HG03066 (cell line): ENCODE data around the gene FAM217B.
"Not testable (repeated sequence)": the region's sequence is repeated elsewhere in the genome, so short reads cannot be mapped to it uniquely, and the experiment has no call there.

Experiments used
- ATAC-seq: cut with Tn5 transposase; IDR thresholded peaks from one replicate; pipeline ENCODE4 v1.9.1; 2021; ENCODE audit warnings: low read depth; ENCODE audit not compliant: unreplicated experiment

Gene FAM217B

DNA sequence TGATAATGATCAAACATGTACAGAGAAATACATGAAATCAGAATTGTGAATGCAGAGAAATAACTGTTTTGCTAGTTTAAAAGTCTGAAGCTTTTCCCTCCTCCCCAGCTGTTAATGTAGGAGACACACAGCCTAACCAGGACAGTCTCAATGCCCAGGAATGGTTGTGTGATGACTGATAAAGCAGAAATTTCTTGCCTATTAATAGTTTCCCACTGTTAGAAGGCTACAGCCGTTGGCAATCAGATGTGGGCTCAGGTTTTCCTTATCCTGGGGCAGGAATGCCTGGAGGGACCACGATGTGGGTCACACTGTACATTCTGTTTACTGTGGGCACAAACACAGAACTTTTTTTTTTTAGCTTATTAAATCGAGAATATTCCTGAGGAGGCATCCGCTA lies 2.0 kb upstream of the FAM217B start:
- ATAC-seq: no peak

- no peak for ATAC-seq
Observed at GRCh38 chr20:59938696-59939051, 1.5 kb upstream of the FAM217B start.

- ATAC-seq: no peak
Observed at GRCh38 chr20:59939052-59939878, 924 bp upstream of the FAM217B start.

DNA sequence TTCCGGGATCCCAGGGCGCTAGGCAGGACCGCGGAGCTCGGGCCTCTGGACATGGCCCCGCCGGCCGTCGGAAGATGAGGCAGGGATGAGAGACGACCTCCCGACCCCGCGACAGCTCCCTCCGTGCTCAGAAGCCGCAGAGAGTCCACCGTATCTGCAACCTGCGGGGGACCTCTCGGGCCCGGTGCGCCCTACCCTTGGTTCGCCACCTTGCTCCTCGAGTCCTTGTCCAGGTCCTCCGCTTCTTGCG lies 385 bp upstream of the FAM217B start:
- peak; percentile 31 for ATAC-seq

DNA sequence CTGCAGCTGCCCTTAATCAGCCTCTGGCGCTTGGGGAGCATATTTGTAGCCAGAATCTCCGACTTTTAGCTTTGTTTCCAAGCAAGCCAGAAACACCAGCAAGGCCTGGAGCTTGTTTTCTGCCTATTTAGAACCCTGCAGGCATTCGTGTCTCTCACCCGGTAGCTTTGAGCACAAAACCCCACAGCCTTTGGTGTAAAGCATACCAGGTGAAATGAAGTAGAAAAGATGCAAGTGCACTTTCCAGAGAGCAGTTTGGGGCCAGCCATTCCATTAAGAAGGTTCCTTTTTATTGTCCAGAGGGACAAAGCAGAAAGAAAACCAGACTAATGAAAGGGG lies 736 bp downstream of the FAM217B start:
- peak; percentile 7 for ATAC-seq

GRCh38 chr20:59942245-59942644 lies 2.1 kb downstream of the FAM217B start:
- ATAC-seq: no peak

DNA sequence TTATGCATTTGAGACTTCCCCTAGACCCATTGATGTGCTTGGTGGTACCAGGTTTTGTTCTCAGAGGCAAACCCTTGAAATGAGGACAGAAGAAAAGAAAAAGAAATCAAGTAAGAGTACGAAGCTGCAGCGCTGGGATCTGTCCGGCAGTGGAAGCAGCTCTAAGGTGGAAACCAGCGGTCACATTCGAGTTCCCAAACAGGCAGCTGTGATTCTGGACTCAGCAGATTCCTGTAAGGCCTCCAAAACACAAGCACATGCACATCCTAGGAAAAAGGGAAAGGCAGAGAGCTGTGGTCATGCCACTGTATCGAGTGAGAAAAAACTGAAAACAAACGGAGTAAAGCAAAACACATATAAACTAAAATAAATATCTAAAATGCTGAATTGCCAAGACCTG lies 4.5 kb downstream of the FAM217B start:
- no peak for ATAC-seq

GRCh38 chr20:59945175-59945574 lies 5.0 kb downstream of the FAM217B start:
- no peak for ATAC-seq

- no peak for ATAC-seq
Observed at GRCh38 chr20:59945731-59946130, 5.5 kb downstream of the FAM217B start.

- no peak for ATAC-seq
Observed at GRCh38 chr20:59947376-59947775, 7.2 kb downstream of the FAM217B start.

GRCh38 chr20:59948212-59948611 lies 8.0 kb downstream of the FAM217B start:
- ATAC-seq: no peak

DNA sequence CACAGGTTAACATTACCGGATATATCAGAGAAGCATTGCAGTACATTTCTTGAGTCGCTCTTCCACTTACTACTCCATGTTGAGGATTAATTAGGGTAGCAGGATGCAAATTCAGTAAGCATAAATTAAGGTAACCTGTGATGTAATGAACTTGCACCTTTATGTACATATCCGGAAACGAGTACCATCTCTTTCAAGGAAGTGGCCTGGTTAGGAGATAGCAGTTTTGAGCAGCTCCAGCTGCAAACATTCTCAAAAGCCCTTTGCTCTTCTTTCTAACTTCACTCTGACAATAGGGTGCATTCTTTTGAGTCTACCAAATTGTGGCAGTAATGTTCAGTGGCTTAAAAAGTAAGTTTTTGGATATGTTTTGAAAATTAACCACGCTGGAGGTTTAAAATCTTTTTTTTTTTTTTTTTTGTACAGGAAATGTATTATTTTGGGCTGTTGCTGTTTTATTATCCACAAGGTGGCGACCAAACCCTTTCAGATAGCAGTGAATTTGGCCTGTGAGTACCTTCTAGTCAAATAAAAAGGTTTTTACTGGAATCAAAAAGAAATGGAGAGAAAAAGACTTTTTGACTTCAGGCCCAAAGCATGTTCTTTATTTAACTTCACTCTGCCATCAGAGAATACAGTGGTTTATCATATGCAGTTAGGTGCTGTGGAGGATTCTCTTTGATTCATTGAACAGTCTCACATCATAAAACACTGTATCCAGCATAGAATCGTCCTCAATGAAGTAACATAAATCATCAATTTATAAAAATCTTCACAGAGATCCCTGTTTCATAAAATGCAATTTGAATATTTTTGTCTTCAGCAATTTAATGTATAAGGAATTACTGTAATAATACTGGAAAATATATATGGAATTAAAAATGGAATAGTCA lies 8.9 kb downstream of the FAM217B start:
- no peak for ATAC-seq

DNA sequence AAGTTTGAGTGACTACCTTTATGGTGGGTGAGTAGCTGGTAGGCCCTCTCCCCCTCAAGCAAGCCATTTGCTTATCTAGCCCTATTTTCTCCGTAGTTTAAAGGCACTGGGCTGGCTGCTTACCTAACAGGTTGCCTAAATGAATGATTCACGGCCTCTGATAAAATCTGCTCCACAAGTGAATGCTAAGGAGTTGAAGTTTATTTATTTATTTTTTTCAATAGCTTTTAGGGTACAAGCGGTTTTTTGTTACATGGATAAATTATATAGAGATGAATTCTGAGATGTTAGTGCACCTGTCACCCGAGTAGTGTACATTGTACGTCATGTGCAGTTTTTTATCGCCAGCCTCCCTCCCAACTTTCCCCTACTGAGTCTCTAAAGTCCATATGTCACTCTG lies 9.7 kb downstream of the FAM217B start:
- no peak for ATAC-seq

- no peak for ATAC-seq
Observed at GRCh38 chr20:59954718-59955117, 14.5 kb downstream of the FAM217B start.

- ATAC-seq: no peak
Observed at GRCh38 chr20:59955131-59955796, 15.1 kb downstream of the FAM217B start.

DNA sequence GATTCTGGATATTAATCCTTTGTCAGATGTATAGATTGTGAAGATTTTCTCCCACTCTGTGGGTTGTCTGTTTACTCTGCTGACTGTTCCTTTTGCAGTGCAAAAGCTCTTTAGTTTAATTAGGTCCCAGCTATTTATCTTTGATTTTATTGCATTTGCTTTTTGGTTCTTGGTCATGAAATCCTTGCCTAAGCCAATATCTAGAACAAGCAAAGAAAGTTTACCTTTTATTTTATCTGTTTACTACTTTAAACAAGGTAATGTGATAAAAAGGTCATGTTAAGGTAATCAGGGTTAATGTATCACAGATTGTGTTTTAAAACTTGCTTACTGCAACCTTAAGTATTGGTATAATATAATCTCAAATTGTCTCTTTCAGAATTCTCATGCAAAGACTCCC lies 17.4 kb downstream of the FAM217B start:
- ATAC-seq: not testable (repeated sequence)

DNA sequence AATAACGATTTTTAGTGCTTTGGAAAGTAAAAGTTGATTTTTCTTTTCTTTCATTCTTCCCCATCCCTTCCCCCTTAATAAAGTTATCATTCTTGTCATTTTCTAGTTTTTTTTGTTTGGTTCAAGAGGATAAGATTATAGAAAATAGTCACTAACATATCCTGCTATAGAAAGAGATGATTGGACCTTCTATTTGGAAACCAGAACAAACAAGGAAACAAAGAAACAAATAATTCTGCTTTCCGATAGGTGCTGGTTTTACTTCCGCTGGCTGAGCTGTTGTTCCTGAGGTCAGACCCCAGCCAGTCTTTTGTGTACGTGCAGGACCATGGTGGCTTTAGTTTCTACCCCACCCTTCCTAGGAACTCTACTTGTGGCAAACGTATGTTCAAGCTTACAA lies 17.9 kb downstream of the FAM217B start, which contains the start of gene CDH26:
CDH26 (plus strand) TSS at position 301 of the 400 bp plus-strand sequence. CDS start 304 bp downstream, outside the sequence.
- ATAC-seq: no peak

- no peak for ATAC-seq
Observed at GRCh38 chr20:59958626-59959025, 18.4 kb downstream of the FAM217B start.

GRCh38 chr20:59961423-59961822 lies 21.2 kb downstream of the FAM217B start:
- ATAC-seq: no peak

DNA sequence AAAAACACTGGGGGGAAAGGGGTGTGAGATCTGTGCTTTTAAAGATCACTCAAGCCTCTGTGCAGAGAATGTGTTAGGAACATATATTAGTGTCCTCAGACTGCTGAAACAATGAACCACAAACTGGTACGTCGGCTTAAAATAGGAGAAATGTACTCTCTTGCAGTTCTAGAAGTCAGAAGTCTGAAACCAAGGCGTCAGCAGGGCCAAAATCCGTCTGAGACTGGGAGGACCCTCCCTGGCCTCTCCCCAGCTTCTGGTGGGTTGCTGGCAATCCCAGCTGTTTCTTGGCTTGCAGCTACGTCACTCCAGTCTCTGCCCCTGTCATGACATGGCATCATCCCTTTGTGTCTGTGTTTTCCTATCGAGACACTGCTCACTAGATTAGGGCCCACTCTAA lies 22.0 kb downstream of the FAM217B start:
- no peak for ATAC-seq

DNA sequence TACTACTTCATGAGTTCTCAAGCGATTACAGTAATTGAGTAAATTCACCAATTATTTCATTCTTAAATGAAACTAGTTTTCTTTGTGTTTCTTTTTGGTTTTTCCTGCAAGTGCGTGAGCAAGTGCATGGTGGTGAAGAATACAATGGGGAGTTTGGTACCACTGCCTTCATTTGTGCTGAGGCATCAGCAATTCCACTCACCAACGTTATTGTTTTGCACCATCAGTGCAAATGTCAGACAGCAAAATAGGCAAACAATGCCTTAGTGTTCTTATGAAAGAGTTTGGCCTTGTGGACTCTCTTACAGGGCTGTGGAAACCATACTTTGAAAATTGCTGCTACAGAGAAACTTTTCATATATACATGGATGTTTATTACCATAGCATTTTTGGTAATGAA lies 26.2 kb downstream of the FAM217B start:
- no peak for ATAC-seq
